Right ventricle myocardium inferior (tissue), 1 donor: ENCODE measurements around the gene BPIFB6. TPM values are rescaled to one million over a fixed set of nuclear protein-coding genes. Genes with fewer than 3 reads are reported as not detected.

Experiments used
- ATAC-seq: fragments of 200-7000 bp; cut with Tn5 transposase; one replicate; pipeline ENCODE4 v1.9.1; 2020; ENCODE audit warnings: mild to moderate bottlenecking, moderate library complexity
- DNase-seq: peaks from one replicate; pipeline ENCODE4 v3.0.0; 2021; ENCODE audit errors: missing footprints
- intact Hi-C: fragments of 100-400 bp; cut with DNase I; formaldehyde crosslinking; loops from one replicate; pipeline ENCODE4 v1.11.0; 2022
- total RNA-seq: library from RNA; stranded (reverse); fragmentation: NEBNext Ultra II Directional; extraction: Animal tissue kit (Norgen Biotek cat#: 25700); gene quantifications from one replicate; pipeline ENCODE4 v1.2.1, GENCODE V29; 2021
- donor health status: DM: no; HTN: yes; CAD: no; lungs with severe emphysema.

BPIFB6 gene
- total RNA-seq, 1 donor from 2014 or later = not detected

DNA sequence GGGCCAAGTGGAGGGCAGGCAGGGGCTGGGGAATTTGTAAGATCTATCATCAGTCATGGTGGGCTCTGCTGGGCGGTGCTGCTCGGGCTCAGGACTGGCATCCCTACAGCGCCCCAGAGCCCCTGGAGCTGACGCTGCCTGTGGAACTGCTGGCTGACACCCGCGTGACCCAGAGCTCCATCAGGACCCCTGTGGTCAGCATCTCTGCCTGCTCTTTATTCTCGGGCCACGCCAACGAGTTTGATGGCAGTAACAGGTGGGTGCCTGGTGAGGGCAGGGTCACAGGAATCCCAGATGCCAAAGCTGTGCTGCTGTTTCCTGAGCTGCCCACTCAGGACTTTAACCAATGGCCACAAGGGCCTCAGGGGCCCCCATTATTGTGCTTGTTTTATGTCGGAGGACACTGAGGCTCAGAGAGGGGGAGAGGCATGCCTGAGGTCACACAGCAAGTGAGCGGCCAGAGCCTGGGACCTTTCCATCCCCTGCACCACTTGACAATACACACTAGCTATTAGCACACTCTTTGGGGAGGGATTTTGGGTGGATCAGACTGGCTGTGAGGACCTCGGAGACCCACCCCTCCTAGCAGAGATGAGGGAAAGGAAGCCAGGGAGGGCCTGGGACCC is 17.6 kb upstream of the BPIFB6 start:
- no peak for DNase-seq
- intact Hi-C loops = no loop called here

DNA sequence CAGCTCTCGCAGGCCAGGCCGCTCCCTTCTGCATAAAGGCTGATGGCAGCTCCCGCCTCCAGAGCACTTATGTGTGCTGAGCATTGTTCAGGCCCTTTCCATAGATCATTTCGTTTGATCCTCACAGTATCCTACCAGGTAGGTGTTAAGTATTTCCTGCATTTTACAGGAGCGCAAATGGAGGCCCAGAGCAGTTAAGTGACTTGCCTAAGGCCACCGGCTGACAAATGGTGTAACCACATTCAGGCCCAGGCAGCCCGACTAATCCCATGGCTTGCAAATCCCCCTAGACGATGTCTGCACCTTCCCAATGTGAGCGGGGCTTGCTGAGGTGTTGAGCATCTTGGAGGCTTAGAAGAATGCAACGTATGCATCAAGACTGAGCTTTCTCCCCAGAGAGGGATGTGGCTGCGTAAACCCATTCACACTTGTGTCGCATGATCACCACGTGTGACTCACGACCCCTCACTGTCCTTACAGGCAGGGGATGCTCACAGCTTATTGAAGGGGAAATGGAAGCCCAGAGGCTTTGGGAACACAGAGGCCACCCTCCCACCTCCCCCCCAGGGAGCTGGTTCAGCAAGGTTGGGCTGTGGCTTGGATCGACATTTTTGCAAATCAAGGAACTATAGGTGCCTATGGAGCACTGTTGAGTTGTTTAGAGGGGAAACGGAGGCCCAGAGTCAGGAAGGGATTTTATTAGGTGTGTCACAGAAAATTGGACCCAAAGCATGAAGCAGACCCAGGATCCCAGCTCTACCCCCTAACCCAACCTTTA is 16.9 kb upstream of the BPIFB6 start:
- intact Hi-C loops = no loop called here
- DNase-seq (no peak), ATAC-seq (no peak)

More for the DNA sequence above, 17.6 kb upstream of the BPIFB6 start:
- no peak for ATAC-seq

DNA sequence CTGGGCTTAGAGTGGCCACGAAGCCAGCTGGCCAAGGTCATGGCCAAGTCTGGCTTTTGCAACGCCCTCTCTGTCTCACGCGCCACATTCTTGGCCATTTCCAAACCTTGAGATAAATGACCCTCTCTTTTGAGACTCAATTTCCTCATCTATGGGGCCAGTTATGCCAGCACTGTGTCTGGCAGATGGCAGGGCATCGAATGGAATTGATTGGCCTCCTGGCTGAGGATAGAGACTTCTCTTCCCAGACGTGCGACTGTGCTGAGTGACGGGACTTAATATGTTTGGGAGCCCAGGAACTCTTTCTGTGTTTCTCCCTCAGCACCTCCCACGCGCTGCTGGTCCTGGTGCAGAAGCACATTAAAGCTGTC is 16.3 kb upstream of the BPIFB6 start:
- no peak for DNase-seq
- ATAC-seq = no peak
- intact Hi-C loops = no loop called here

GRCh38 chr20:33015700-33016580 is 15.5 kb upstream of the BPIFB6 start:
- ATAC-seq (no peak), DNase-seq (no peak)
- intact Hi-C loops = no loop called here

GRCh38 chr20:33016581-33017109 is 14.8 kb upstream of the BPIFB6 start:
- intact Hi-C loops = no loop called here
- DNase-seq (no peak), ATAC-seq (no peak)

- ATAC-seq (no peak), DNase-seq (no peak)
- intact Hi-C loops = no loop called here
Observed at GRCh38 chr20:33017542-33017941, 13.9 kb upstream of the BPIFB6 start.

DNA sequence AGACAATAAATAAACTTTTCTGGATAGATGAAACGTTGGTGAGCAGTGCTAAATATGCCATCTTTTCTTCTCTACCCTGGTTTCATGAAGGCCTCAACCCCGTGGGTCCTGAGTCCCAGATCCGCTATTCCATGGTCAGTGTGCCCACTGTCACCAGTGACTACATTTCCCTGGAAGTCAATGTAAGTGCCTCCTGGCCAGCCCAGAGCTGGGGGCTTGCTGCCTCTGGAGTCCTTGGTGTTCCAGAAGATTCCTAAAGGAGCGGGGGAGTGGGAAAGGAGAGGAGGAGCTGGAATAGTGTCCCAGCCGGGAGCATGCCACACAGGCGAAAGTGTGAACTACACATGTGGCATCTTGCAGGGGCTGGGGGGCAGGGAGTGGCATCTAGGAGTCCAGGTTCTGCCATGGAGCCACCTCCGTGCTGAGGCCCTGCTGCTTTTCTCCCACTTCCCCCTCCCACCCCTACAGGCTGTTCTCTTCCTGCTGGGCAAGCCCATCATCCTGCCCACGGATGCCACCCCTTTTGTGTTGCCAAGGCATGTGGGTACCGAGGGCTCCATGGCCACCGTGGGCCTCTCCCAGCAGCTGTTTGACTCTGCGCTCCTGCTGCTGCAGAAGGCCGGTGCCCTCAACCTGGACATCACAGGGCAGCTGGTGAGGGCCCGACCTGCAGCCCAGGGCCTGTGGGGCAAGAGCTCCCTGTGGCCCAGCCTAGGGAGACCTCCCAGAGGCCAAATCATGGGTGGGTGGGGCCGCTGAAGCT is 13.1 kb upstream of the BPIFB6 start:
- DNase-seq (no peak), ATAC-seq (no peak)
- intact Hi-C loops = no loop called here

DNA sequence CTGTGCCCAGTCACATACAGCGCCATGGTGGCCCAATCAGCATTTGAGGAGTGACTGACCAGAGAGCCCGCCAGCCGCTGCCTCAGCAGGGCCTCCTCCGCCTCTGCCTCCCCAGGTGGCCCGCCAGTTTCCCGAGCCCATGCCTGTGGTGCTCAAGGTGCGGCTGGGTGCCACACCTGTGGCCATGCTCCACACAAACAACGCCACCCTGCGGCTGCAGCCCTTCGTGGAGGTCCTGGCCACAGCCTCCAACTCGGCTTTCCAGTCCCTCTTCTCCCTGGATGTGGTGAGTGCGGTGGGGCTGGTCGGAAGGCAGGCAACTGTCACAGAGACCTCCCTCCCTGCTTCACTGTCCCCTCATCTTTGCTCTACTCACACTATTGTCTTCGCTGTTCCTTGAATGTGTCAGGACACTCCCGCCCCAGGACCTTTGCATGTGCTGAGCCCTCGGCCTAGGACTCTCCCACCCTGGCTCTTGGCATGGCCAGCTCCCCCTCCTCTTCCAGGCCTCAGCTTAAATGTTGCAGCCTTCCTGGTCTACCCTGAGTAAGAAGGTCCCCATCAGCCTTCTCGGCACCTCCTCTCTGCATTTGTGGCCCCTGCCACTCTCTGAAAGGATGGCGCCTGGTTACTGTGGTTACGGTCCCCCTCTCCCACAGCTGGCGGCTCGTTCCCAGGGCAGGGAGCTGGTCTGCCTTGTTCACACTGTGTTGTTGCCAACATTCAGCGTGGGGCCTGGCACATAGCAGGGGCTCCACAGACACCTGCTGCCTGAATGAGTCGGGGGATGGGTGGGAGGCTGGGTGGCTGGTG is 11.8 kb upstream of the BPIFB6 start:
- ATAC-seq (no peak), DNase-seq (no peak)
- intact Hi-C loops = no loop called here

DNA sequence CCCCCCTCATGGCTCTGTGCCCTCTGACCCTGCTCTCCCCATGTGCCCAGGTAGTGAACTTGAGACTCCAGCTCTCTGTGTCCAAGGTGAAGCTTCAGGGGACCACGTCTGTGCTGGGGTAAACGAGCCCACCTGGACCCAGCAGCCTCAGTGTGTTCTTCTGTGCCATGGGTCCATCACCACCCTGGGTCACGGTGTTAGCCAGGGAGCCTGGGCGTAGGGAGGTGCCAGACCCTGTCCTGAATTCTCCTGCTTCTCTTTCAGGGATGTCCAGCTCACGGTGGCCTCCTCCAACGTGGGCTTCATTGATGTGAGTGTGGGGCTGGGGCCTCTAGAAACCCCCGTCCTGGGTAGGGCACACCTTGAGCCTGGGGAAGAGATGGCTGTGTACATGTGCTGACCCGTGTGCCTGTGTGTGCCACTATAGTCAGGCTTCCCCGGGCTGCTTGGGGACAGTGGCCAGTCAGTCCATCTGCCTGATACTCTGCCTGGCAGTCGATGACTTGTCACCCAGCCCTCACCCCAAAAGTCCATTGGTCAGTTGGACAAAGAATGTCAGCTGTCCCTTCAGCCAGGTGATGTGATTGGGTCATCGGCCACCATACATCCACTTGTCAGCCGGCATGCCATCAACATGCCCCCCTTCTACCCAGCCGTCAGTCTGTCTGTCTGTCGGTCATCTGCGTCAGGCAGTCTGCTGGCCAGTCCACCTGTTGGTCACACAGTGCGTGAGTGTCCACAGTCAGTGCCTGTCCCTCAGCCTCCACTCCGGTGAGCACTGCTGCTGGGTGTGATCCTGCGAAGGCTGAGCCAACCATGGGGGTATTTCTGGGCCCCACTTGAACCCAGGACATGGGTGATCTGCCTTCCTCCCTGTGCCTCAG is 10.9 kb upstream of the BPIFB6 start:
- intact Hi-C loops = no loop called here
- no peak for DNase-seq
- no peak for ATAC-seq

- no peak for DNase-seq
- intact Hi-C loops = no loop called here
- ATAC-seq = no peak
Observed at GRCh38 chr20:33021879-33022278, 9.6 kb upstream of the BPIFB6 start.

- ATAC-seq (no peak), DNase-seq (no peak)
- intact Hi-C loops = no loop called here
Observed at GRCh38 chr20:33022289-33022688, 9.2 kb upstream of the BPIFB6 start.

DNA sequence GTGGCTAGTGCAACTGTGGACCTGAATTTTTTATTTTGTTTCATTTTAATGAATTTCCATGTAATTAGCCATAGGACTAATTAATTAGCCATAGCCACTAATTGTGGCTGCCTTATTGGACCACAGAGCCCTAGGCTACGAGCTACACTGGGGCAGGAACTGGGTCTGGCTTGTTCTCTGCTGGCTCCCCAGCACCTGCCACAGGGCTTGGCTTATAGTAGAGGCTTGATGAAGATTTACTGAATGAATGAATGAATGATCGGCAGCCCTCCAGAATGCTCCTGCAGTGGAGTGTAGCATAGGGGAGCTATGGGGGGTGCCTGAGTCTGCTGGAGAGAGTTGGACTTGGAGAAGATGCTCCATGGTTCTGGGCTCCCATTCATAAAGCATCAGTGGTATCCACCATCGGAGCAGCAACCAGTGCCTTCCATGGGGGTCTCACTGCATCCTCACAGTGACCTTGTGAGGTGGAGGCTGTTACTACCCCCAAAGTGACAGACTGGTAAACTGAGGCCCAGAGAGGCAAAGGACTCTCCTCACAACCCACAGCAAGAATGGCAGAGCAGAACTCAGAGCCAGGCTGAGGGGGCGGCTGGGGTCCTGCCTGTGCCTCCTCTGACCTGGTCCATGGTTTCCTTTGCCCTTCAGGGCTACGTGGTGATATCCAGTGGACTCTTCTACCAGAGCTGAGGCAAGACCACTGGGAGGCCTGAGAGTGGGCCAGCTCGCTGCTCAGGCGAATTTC is 8.6 kb upstream of the BPIFB6 start:
- intact Hi-C loops = no loop called here
- no peak for DNase-seq
- ATAC-seq = no peak

- intact Hi-C loops = no loop called here
- DNase-seq (no peak), ATAC-seq (no peak)
Observed at GRCh38 chr20:33023439-33024242, 7.8 kb upstream of the BPIFB6 start.

- DNase-seq (no peak), ATAC-seq (no peak)
- intact Hi-C loops = no loop called here
Observed at GRCh38 chr20:33024243-33024560, 7.2 kb upstream of the BPIFB6 start.

DNA sequence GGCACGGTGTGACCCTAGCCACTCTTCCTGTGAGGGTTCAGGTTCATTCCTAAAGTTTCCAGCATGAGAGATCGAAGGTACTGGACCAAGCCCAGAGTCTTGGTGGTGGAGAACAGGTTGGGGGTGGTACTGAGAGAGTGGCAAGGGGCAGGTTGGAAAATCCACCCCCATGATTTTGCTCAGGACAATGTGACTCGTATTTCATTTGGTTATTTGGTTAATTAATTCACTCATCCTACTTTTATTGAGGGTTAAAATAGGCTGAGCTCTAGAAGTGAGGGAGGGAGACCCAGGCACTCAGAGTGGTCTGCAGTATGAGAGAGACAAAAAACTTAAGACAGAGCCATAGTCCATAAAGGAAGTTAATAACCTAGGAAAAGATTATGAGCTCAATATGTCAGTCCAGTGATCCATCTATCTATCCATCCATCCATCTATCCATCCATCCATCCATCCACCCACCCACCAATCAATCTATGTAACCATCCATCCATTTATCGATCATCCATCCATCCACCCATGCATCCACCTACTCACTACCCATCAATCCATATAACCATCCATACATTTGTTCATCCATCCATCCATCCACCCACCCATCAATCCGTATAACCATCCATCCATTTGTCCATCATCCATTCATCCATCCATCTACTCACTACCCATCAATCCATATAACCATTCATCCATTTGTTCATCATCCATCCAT is 6.7 kb upstream of the BPIFB6 start:
- no peak for ATAC-seq
- no peak for DNase-seq
- intact Hi-C loops = no loop called here
